HEK293 (cell line): ENCODE results near the gene SAPCD1.
A peak's percentile ranks its signal among the peaks of the same experiment; 100 is the strongest.

Experiments used
- BCL11A ChIP-seq: fragments of 450-650 bp; formaldehyde crosslinking; IDR thresholded peaks from 2 replicates; pipeline ENCODE4 v1.5.1; 2016; ENCODE audit warnings: low read depth, missing biosample characterization, missing genetic modification characterization
- HOXC10 ChIP-seq: sonication (generic); formaldehyde crosslinking; IDR thresholded peaks from 2 replicates; pipeline ENCODE4 v1.8.1; 2023; ENCODE audit warnings: mild to moderate bottlenecking, missing genetic modification reagents
- INSM2 ChIP-seq: fragments of 450-650 bp; formaldehyde crosslinking; IDR thresholded peaks from 2 replicates; pipeline ENCODE4 v1.5.1; 2016; ENCODE audit warnings: missing biosample characterization, missing genetic modification characterization
- PATZ1 ChIP-seq: fragments of 450-650 bp; formaldehyde crosslinking; IDR thresholded peaks from 2 replicates; pipeline ENCODE4 v1.5.1; 2016; ENCODE audit warnings: missing biosample characterization, missing genetic modification characterization
- SCRT1 ChIP-seq: fragments of 450-650 bp; formaldehyde crosslinking; IDR thresholded peaks from 2 replicates; pipeline ENCODE4 v1.5.1; 2016; ENCODE audit warnings: missing biosample characterization, missing genetic modification characterization, borderline replicate concordance
- ZBTB1 ChIP-seq: fragments of 450-650 bp; formaldehyde crosslinking; IDR thresholded peaks from 2 replicates; pipeline ENCODE4 v1.5.1; 2016; ENCODE audit warnings: missing biosample characterization, missing genetic modification characterization
- ZBTB20 ChIP-seq: fragments of 450-650 bp; formaldehyde crosslinking; IDR thresholded peaks from 2 replicates; pipeline ENCODE4 v1.5.1; 2016; ENCODE audit warnings: missing biosample characterization, missing genetic modification characterization
- ZBTB8A ChIP-seq: fragments of 450-650 bp; formaldehyde crosslinking; IDR thresholded peaks from 2 replicates; pipeline ENCODE4 v1.5.1; 2016; ENCODE audit warnings: missing biosample characterization, missing genetic modification characterization
- ZNF10 ChIP-seq: fragments of 450-650 bp; formaldehyde crosslinking; IDR thresholded peaks from 2 replicates; pipeline ENCODE4 v1.5.1; 2017; ENCODE audit warnings: missing biosample characterization, missing genetic modification characterization
- ZNF140 ChIP-seq: fragments of 450-650 bp; formaldehyde crosslinking; IDR thresholded peaks from 2 replicates; pipeline ENCODE4 v1.5.1; 2016; ENCODE audit warnings: missing biosample characterization, missing genetic modification characterization
- ZNF19 ChIP-seq: fragments of 450-650 bp; formaldehyde crosslinking; IDR thresholded peaks from 2 replicates; pipeline ENCODE4; 2016; ENCODE audit warnings: missing biosample characterization, missing genetic modification characterization, low read depth
- ZNF223 ChIP-seq: fragments of 450-650 bp; formaldehyde crosslinking; IDR thresholded peaks from 2 replicates; pipeline ENCODE4 v1.5.1; 2016; ENCODE audit warnings: missing biosample characterization, missing genetic modification characterization
- ZNF274 ChIP-seq, 2 experiments: fragments of 200-500 bp in 1 of 2; fragments of 450-650 bp in 1 of 2; sonication (Bioruptor generic) in 1 of 2; formaldehyde crosslinking in 1 of 2; IDR thresholded peaks; 2 replicates each; pipeline versions ENCODE4 v1.5.1 to v1.6.1; 2014 to 2016; ENCODE audit warnings: borderline replicate concordance in 1 of 2, inconsistent platforms in 1 of 2, low read length in 1 of 2, missing biosample characterization in 1 of 2, missing genetic modification characterization in 1 of 2
- ZNF335 ChIP-seq: fragments of 450-650 bp; formaldehyde crosslinking; conservative IDR thresholded peaks from 2 replicates; pipeline ENCODE4 v1.5.1; 2016; ENCODE audit warnings: missing biosample characterization, missing genetic modification characterization
- ZNF354C ChIP-seq: fragments of 450-650 bp; formaldehyde crosslinking; IDR thresholded peaks from 2 replicates; pipeline ENCODE4 v1.5.1; 2016; ENCODE audit warnings: missing biosample characterization, missing genetic modification characterization, low read depth, borderline replicate concordance
- ZNF426 ChIP-seq: fragments of 450-650 bp; formaldehyde crosslinking; IDR thresholded peaks from 2 replicates; pipeline ENCODE4 v1.5.1; 2017; ENCODE audit warnings: missing biosample characterization, missing genetic modification characterization, mild to moderate bottlenecking, inconsistent platforms, moderate library complexity
- ZNF473 ChIP-seq: fragments of 450-650 bp; formaldehyde crosslinking; IDR thresholded peaks from 2 replicates; pipeline ENCODE4 v1.5.1; 2017; ENCODE audit warnings: missing biosample characterization, missing genetic modification characterization
- ZNF580 ChIP-seq: fragments of 450-650 bp; formaldehyde crosslinking; IDR thresholded peaks from 2 replicates; pipeline ENCODE4 v1.5.1; 2016; ENCODE audit warnings: missing biosample characterization, missing genetic modification characterization
- ZNF610 ChIP-seq: fragments of 450-650 bp; formaldehyde crosslinking; IDR thresholded peaks from 2 replicates; pipeline ENCODE4 v1.5.1; 2016; ENCODE audit warnings: missing biosample characterization, missing genetic modification characterization, borderline replicate concordance
- ZNF621 ChIP-seq: fragments of 450-650 bp; formaldehyde crosslinking; IDR thresholded peaks from 2 replicates; pipeline ENCODE4 v1.5.1; 2017; ENCODE audit warnings: missing biosample characterization, missing genetic modification characterization
- ZNF654 ChIP-seq: fragments of 450-650 bp; formaldehyde crosslinking; IDR thresholded peaks from 2 replicates; pipeline ENCODE4 v1.5.1; 2016; ENCODE audit warnings: low read depth, missing biosample characterization, missing genetic modification characterization
- ZNF677 ChIP-seq: fragments of 450-650 bp; IDR thresholded peaks from 2 replicates; pipeline ENCODE4 v1.5.0; 2018; ENCODE audit warnings: missing biosample characterization, mild to moderate bottlenecking, missing genetic modification characterization, moderate library complexity
- ZNF707 ChIP-seq: fragments of 450-650 bp; formaldehyde crosslinking; IDR thresholded peaks from 2 replicates; pipeline ENCODE4 v1.5.1; 2016; ENCODE audit warnings: missing biosample characterization, missing genetic modification characterization
- ZNF76 ChIP-seq: fragments of 450-650 bp; formaldehyde crosslinking; IDR thresholded peaks from 2 replicates; pipeline ENCODE4; 2016; ENCODE audit warnings: low read depth, missing biosample characterization, missing genetic modification characterization, borderline replicate concordance
- ZNF792 ChIP-seq: fragments of 450-650 bp; formaldehyde crosslinking; IDR thresholded peaks from 2 replicates; pipeline ENCODE4 v1.5.1; 2016; ENCODE audit warnings: missing biosample characterization, missing genetic modification characterization
- ZSCAN5A ChIP-seq: fragments of 450-650 bp; formaldehyde crosslinking; IDR thresholded peaks from 2 replicates; pipeline ENCODE4 v1.5.1; 2016; ENCODE audit warnings: missing biosample characterization, missing genetic modification characterization
- TF ChIP-seq, protein P1 (sequence below): fragments of 450-650 bp; formaldehyde crosslinking; IDR thresholded peaks from 2 replicates; pipeline ENCODE4 v1.5.1; 2016; ENCODE audit warnings: missing biosample characterization, missing genetic modification characterization
- TF ChIP-seq, protein P2 (sequence below): fragments of 450-650 bp; formaldehyde crosslinking; IDR thresholded peaks from 2 replicates; pipeline ENCODE4 v1.5.1; 2016; ENCODE audit warnings: missing biosample characterization, missing genetic modification characterization, borderline replicate concordance
- TF ChIP-seq, protein P3 (sequence below): fragments of 450-650 bp; formaldehyde crosslinking; IDR thresholded peaks from 2 replicates; pipeline ENCODE4 v1.5.1; 2016; ENCODE audit warnings: missing biosample characterization, missing genetic modification characterization

Gene SAPCD1

GRCh38 chr6:31739639-31740396, 22.6 kb upstream of the SAPCD1 start, which contains the start of gene MSH5 (continued):
- TF ChIP-seq, protein P1, sequence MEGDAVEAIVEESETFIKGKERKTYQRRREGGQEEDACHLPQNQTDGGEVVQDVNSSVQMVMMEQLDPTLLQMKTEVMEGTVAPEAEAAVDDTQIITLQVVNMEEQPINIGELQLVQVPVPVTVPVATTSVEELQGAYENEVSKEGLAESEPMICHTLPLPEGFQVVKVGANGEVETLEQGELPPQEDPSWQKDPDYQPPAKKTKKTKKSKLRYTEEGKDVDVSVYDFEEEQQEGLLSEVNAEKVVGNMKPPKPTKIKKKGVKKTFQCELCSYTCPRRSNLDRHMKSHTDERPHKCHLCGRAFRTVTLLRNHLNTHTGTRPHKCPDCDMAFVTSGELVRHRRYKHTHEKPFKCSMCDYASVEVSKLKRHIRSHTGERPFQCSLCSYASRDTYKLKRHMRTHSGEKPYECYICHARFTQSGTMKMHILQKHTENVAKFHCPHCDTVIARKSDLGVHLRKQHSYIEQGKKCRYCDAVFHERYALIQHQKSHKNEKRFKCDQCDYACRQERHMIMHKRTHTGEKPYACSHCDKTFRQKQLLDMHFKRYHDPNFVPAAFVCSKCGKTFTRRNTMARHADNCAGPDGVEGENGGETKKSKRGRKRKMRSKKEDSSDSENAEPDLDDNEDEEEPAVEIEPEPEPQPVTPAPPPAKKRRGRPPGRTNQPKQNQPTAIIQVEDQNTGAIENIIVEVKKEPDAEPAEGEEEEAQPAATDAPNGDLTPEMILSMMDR (tag by site-specific recombination): no peak
- TF ChIP-seq ZNF274 (IDR thresholded peaks at IDR 0.05; ENCODE audit: low read length) (no peak), ZNF274 (tag by site-specific recombination; IDR thresholded peaks at IDR 0.05; ENCODE audit: borderline replicate concordance) (no peak), INSM2 (tag by site-specific recombination) (peak; percentile 66; the same call in 1 of the 2 replicates), ZNF580 (tag by site-specific recombination) (no peak), ZSCAN5A (tag by site-specific recombination) (peak; percentile 40; the same call in 1 of the 2 replicates), ZNF354C (no peak), ZNF677 (tag by site-specific recombination) (no peak), ZBTB20 (no peak), ZNF654 (tag by site-specific recombination) (no peak), ZNF19 (tag by site-specific recombination) (no peak), PATZ1 (tag by site-specific recombination) (peak; percentile 81), BCL11A (tag by site-specific recombination) (no peak), ZNF10 (tag by site-specific recombination) (no peak), HOXC10 (CRISPR knock-in tag) (peak; percentile 92; the same call in 1 of the 2 replicates), ZNF707 (tag by site-specific recombination) (no peak), ZBTB8A (tag by site-specific recombination) (no peak; the same call in 1 of the 2 replicates), ZNF76 (no peak; the same call in 1 of the 2 replicates), ZNF335 (peak; percentile 9; the same call in 1 of the 2 replicates), ZBTB1 (no peak), ZNF140 (tag by site-specific recombination) (no peak), ZNF792 (tag by site-specific recombination) (no peak), ZNF426 (no peak), ZNF621 (tag by site-specific recombination) (no peak), SCRT1 (peak; percentile 97), ZNF610 (tag by site-specific recombination) (peak; percentile 61; the same call in 1 of the 2 replicates), ZNF223 (tag by site-specific recombination) (no peak), ZNF473 (tag by site-specific recombination) (no peak)
- TF ChIP-seq, protein P2, sequence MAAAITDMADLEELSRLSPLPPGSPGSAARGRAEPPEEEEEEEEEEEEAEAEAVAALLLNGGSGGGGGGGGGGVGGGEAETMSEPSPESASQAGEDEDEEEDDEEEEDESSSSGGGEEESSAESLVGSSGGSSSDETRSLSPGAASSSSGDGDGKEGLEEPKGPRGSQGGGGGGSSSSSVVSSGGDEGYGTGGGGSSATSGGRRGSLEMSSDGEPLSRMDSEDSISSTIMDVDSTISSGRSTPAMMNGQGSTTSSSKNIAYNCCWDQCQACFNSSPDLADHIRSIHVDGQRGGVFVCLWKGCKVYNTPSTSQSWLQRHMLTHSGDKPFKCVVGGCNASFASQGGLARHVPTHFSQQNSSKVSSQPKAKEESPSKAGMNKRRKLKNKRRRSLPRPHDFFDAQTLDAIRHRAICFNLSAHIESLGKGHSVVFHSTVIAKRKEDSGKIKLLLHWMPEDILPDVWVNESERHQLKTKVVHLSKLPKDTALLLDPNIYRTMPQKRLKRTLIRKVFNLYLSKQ (tag by site-specific recombination): no peak
- TF ChIP-seq, protein P3, sequence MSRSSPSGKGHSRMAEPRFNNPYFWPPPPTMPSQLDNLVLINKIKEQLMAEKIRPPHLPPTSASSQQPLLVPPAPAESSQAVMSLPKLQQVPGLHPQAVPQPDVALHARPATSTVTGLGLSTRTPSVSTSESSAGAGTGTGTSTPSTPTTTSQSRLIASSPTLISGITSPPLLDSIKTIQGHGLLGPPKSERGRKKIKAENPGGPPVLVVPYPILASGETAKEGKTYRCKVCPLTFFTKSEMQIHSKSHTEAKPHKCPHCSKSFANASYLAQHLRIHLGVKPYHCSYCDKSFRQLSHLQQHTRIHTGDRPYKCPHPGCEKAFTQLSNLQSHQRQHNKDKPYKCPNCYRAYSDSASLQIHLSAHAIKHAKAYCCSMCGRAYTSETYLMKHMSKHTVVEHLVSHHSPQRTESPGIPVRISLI (tag by site-specific recombination): no peak
